Neutrophil (primary cell): ENCODE data around the gene MYO1E.

Experiments used
- H3K27ac ChIP-seq: fragments of 200-600 bp; sonication (generic); 2 replicates; pipeline ENCODE4 v1.5.1; 2016; ENCODE audit warnings: mild to moderate bottlenecking, moderate library complexity
- H3K27me3 ChIP-seq: fragments of 200-600 bp; sonication (generic); 2 replicates; pipeline ENCODE4 v1.6.0; 2016; ENCODE audit warnings: mild to moderate bottlenecking
- H3K36me3 ChIP-seq: fragments of 200-600 bp; sonication (generic); 2 replicates; pipeline ENCODE4 v1.5.1; 2017
- H3K4me1 ChIP-seq, 2 experiments: fragments of 200-600 bp in 1 of 2; sonication (generic) in 1 of 2; 1 replicate in 1 of 2; 2 replicates in 1 of 2; pipeline versions ENCODE4 v1.5.1 to v1.6.1; 2013 to 2016; ENCODE audit warnings: low read depth in 1 of 2, low read length in 1 of 2, mild to moderate bottlenecking in 1 of 2, moderate library complexity in 1 of 2; ENCODE audit not compliant: control insufficient read depth in 1 of 2, insufficient read depth in 1 of 2
- H3K4me3 ChIP-seq, 2 experiments: fragments of 200-600 bp in 1 of 2; sonication (generic) in 1 of 2; 1 replicate in 1 of 2; 2 replicates in 1 of 2; pipeline ENCODE4 v1.5.1; 2013 to 2016; ENCODE audit warnings: low read depth in 1 of 2, low read length in 1 of 2, mild to moderate bottlenecking in 1 of 2, moderate library complexity in 1 of 2
- H3K9me3 ChIP-seq: fragments of 200-600 bp; sonication (generic); 2 replicates; pipeline ENCODE4 v1.5.1; 2016
- CTCF ChIP-seq: fragments of 200-600 bp; sonication (generic); IDR thresholded peaks from 2 replicates; pipeline ENCODE4 v1.5.1; 2016; ENCODE audit warnings: antibody characterized with exemption

The MYO1E gene

GRCh38 chr15:59111251-59111650, 261.4 kb downstream of the MYO1E start:
- Histone ChIP-seq H3K27ac (no peak overlapping the region), H3K27me3 (no peaks in the 10 kb centered on the region), H3K4me3 (no peak overlapping the region), H3K4me1 (peaks cover 0 to 2% of the 10 kb centered on the region in 2 experiments), H3K9me3 (no peaks in the 10 kb centered on the region), H3K36me3 (peaks cover 24% of the 10 kb centered on the region)
- no peak for TF ChIP-seq CTCF

GRCh38 chr15:59105854-59106253, 266.8 kb downstream of the MYO1E start:
- peak overlapping the region in 1 of 2 experiments; percentile 68 for H3K4me3 ChIP-seq
- H3K9me3 ChIP-seq: no peaks in the 10 kb centered on the region
- peaks cover 15% of the 10 kb centered on the region for H3K36me3 ChIP-seq
- no peak for TF ChIP-seq CTCF
- peaks cover 8 to 21% of the 10 kb centered on the region in 2 experiments for H3K4me1 ChIP-seq
- no peak overlapping the region for H3K27ac ChIP-seq
- H3K27me3 ChIP-seq: no peaks in the 10 kb centered on the region

- peaks cover 11% of the 10 kb centered on the region for H3K36me3 ChIP-seq
- peaks cover 8 to 21% of the 10 kb centered on the region in 2 experiments for H3K4me1 ChIP-seq
- no peak for TF ChIP-seq CTCF
- no peaks in the 10 kb centered on the region for H3K27me3 ChIP-seq
- peak within 1 kb of the TSS; percentile 87 for H3K27ac ChIP-seq
- no peaks in the 10 kb centered on the region for H3K9me3 ChIP-seq
- peak within 1 kb of the TSS; percentile 68 to 83 for H3K4me3 ChIP-seq
Observed at GRCh38 chr15:59104912-59105732, 267.5 kb downstream of the MYO1E start, which contains the start of gene CCNB2. Gene CCNB2, plus strand, starts transcription at chr15:59105146. Its CDS starts 123 bp downstream, at chr15:59105269.

- H3K27me3 ChIP-seq: no peaks in the 10 kb centered on the region
- H3K27ac ChIP-seq: peak overlapping the region; percentile 87
- H3K36me3 ChIP-seq: peaks cover 15% of the 10 kb centered on the region
- TF ChIP-seq CTCF: no peak
- H3K4me1 ChIP-seq: peaks cover 8 to 21% of the 10 kb centered on the region in 2 experiments
- H3K9me3 ChIP-seq: no peaks in the 10 kb centered on the region
- peak overlapping the region; percentile 68 to 83 for H3K4me3 ChIP-seq
Observed at GRCh38 chr15:59104602-59104911, 268.1 kb downstream of the MYO1E start.

- peaks cover 49% of the 10 kb centered on the region for H3K36me3 ChIP-seq
- H3K27ac ChIP-seq: no peak overlapping the region
- H3K4me3 ChIP-seq: no peak overlapping the region
- H3K27me3 ChIP-seq: no peaks in the 10 kb centered on the region
- H3K4me1 ChIP-seq: peaks cover 0 to 1% of the 10 kb centered on the region in 2 experiments
- H3K9me3 ChIP-seq: no peaks in the 10 kb centered on the region
- TF ChIP-seq CTCF: no peak
Observed at GRCh38 chr15:59099162-59099685, 273.4 kb downstream of the MYO1E start.
